ENCODE results near the gene TOR4A. TPM values are rescaled to one million over a fixed set of nuclear protein-coding genes. Genes with fewer than 3 reads are reported as not detected.

TOR4A gene
- total and polyA plus RNA-seq, 9 of the 15 experiments (the other 6 are each of a cell fraction or from before 2014, with no cell fraction given): 3.9 to 49.2 (median 8.8) TPM

DNA sequence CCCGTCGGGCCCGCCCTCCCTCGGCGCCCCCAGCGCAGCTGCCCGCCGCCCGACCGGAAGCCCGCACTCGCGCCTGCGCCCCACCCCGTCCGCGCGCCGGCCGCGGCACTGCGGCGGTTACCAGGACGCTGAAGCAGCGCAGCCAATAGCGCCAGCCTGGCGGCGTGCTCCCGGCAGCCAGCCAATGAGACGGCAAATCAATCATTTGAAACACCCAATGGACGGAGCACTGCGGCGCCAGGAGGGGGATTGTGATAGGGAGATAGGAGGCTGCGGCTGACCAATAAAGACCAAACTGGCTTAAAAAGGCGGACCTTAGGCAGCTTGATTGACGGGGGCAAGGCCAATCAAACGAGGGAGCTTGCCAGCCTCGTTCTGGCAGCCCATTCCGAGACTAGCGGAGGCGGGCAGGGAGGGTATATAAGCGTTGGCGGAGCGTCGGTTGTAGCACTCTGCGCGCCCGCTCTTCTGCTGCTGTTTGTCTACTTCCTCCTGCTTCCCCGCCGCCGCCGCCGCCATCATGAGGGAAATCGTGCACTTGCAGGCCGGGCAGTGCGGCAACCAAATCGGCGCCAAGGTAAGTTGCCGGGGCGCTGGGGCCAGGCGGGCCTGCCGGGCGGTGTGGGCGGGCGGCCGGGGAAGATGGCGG lies 36.6 kb upstream of the TOR4A start, which contains the start of gene TUBB4B (continued):
- TF ChIP-seq THAP12 (CRISPR knock-in tag; IDR thresholded peaks at IDR 0.05) (peak; percentile 96), SMARCA5 (IDR thresholded peaks at IDR 0.05) (no peak), CTCF (IDR thresholded peaks at IDR 0.05 in 2 of 3, conservative IDR thresholded peaks at IDR 0.05 in 1 of 3; ENCODE audit: insufficient read depth in 2 of 3, low read depth in 1 of 3, low read length in 3 of 3) (no peak; a peak in 1 of 6 replicates), POLR2AphosphoS5 (IDR thresholded peaks at IDR 0.05; ENCODE audit: control insufficient read depth, insufficient read depth, low read depth, low read length) (peak; percentile 99), RAD21 (CRISPR knock-in tag; conservative IDR thresholded peaks at IDR 0.05 in 1 of 2, IDR thresholded peaks at IDR 0.05 in 1 of 2) (0 out of 4 replicates have a peak, but pooled peaks of 1 of the 2 experiments have one; percentile 4), ZNF76 (CRISPR knock-in tag; IDR thresholded peaks at IDR 0.05; ENCODE audit: borderline replicate concordance) (no peak), MEIS2 (IDR thresholded peaks at IDR 0.05; ENCODE audit: partially characterized antibody) (peak; percentile 88), PHF8 (IDR thresholded peaks at IDR 0.05; ENCODE audit: borderline replicate concordance, low read length) (peak; percentile 59; the same call in 1 of the 2 replicates), RNF2 (IDR thresholded peaks at IDR 0.05) (peak; percentile 87), FOXJ2 (tag; IDR thresholded peaks at IDR 0.05) (no peak), ZNF232 (CRISPR knock-in tag; IDR thresholded peaks at IDR 0.05) (0 out of 2 replicates have a peak, but pooled peaks have one; percentile 57), STAT5B (CRISPR knock-in tag; IDR thresholded peaks at IDR 0.05) (no peak)
- TF ChIP-seq, protein P1, sequence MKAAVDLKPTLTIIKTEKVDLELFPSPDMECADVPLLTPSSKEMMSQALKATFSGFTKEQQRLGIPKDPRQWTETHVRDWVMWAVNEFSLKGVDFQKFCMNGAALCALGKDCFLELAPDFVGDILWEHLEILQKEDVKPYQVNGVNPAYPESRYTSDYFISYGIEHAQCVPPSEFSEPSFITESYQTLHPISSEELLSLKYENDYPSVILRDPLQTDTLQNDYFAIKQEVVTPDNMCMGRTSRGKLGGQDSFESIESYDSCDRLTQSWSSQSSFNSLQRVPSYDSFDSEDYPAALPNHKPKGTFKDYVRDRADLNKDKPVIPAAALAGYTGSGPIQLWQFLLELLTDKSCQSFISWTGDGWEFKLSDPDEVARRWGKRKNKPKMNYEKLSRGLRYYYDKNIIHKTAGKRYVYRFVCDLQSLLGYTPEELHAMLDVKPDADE (conservative IDR thresholded peaks at IDR 0.05; ENCODE audit: control insufficient read depth, low read depth, low read length): peak; percentile 63
- TF ChIP-seq, protein P2, sequence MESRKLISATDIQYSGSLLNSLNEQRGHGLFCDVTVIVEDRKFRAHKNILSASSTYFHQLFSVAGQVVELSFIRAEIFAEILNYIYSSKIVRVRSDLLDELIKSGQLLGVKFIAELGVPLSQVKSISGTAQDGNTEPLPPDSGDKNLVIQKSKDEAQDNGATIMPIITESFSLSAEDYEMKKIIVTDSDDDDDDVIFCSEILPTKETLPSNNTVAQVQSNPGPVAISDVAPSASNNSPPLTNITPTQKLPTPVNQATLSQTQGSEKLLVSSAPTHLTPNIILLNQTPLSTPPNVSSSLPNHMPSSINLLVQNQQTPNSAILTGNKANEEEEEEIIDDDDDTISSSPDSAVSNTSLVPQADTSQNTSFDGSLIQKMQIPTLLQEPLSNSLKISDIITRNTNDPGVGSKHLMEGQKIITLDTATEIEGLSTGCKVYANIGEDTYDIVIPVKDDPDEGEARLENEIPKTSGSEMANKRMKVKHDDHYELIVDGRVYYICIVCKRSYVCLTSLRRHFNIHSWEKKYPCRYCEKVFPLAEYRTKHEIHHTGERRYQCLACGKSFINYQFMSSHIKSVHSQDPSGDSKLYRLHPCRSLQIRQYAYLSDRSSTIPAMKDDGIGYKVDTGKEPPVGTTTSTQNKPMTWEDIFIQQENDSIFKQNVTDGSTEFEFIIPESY (CRISPR knock-in tag; IDR thresholded peaks at IDR 0.05): peak; percentile 53
- TF ChIP-seq, protein P3, sequence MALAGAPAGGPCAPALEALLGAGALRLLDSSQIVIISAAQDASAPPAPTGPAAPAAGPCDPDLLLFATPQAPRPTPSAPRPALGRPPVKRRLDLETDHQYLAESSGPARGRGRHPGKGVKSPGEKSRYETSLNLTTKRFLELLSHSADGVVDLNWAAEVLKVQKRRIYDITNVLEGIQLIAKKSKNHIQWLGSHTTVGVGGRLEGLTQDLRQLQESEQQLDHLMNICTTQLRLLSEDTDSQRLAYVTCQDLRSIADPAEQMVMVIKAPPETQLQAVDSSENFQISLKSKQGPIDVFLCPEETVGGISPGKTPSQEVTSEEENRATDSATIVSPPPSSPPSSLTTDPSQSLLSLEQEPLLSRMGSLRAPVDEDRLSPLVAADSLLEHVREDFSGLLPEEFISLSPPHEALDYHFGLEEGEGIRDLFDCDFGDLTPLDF (CRISPR knock-in tag; IDR thresholded peaks at IDR 0.05): peak; percentile 72; the same call in 1 of the 2 replicates
- TF ChIP-seq, protein P4, sequence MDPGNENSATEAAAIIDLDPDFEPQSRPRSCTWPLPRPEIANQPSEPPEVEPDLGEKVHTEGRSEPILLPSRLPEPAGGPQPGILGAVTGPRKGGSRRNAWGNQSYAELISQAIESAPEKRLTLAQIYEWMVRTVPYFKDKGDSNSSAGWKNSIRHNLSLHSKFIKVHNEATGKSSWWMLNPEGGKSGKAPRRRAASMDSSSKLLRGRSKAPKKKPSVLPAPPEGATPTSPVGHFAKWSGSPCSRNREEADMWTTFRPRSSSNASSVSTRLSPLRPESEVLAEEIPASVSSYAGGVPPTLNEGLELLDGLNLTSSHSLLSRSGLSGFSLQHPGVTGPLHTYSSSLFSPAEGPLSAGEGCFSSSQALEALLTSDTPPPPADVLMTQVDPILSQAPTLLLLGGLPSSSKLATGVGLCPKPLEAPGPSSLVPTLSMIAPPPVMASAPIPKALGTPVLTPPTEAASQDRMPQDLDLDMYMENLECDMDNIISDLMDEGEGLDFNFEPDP (CRISPR knock-in tag; IDR thresholded peaks at IDR 0.05): peak; percentile 64; the same call in 1 of the 2 replicates
